Femur (tissue), 1 donor: Measurements from ENCODE around the gene MICALL2.

Experiments used
- DNase-seq: peaks from one replicate; pipeline ENCODE4 v3.0.0-alpha.2; 2017

Gene MICALL2

GRCh38 chr7:1432411-1433082, 26.7 kb downstream of the MICALL2 start:
- DNase-seq, result peak; percentile 73

- DNase-seq, result no peak
Observed at GRCh38 chr7:1431634-1432380, 27.5 kb downstream of the MICALL2 start.

- no peak for DNase-seq
Observed at GRCh38 chr7:1431226-1431625, 28.0 kb downstream of the MICALL2 start.

GRCh38 chr7:1430056-1430845, 29.0 kb downstream of the MICALL2 start:
- no peak for DNase-seq

- no peak for DNase-seq
Observed at GRCh38 chr7:1428941-1429501, 30.2 kb downstream of the MICALL2 start.

GRCh38 chr7:1427064-1427657, 32.1 kb downstream of the MICALL2 start:
- no peak for DNase-seq

- DNase-seq, result no peak
Observed at GRCh38 chr7:1426474-1426873, 32.8 kb downstream of the MICALL2 start.

- DNase-seq, result no peak
Observed at GRCh38 chr7:1425292-1426136, 33.8 kb downstream of the MICALL2 start.

- no peak for DNase-seq
Observed at GRCh38 chr7:1424041-1424440, 35.2 kb downstream of the MICALL2 start.

GRCh38 chr7:1423264-1423811, 35.9 kb downstream of the MICALL2 start:
- DNase-seq, result no peak

- no peak for DNase-seq
Observed at GRCh38 chr7:1422512-1423263, 36.6 kb downstream of the MICALL2 start.

- DNase-seq, result no peak
Observed at GRCh38 chr7:1421946-1422345, 37.3 kb downstream of the MICALL2 start.

GRCh38 chr7:1421020-1421790, 38.1 kb downstream of the MICALL2 start:
- DNase-seq, result no peak

GRCh38 chr7:1419688-1420087, 39.6 kb downstream of the MICALL2 start:
- no peak for DNase-seq

GRCh38 chr7:1419310-1419634, 40.0 kb downstream of the MICALL2 start:
- no peak for DNase-seq

GRCh38 chr7:1418505-1419309, 40.6 kb downstream of the MICALL2 start:
- no peak for DNase-seq

GRCh38 chr7:1415389-1415990, 43.8 kb downstream of the MICALL2 start:
- no peak for DNase-seq

GRCh38 chr7:1413936-1414639, 45.2 kb downstream of the MICALL2 start:
- peak; percentile 57 for DNase-seq
